Naive thymus-derived CD4-positive, alpha-beta T cell (primary cell): ENCODE data around the gene NISCH. TPM values are rescaled to one million over a fixed set of nuclear protein-coding genes. Genes with fewer than 3 reads are reported as not detected.

Experiments
- ATAC-seq: fragments of 150-1000 bp; cut with Tn5 transposase; 2 replicates; pipeline ENCODE4 v1.10.0; 2021; ENCODE audit warnings: mild to moderate bottlenecking, moderate library complexity
- CTCF ChIA-PET: fragments of 350-600 bp; sonication (Branson Sonifier 250); formaldehyde crosslinking; loops from one replicate; lab custom pipeline; 2021; ENCODE audit warnings: antibody characterized with exemption; lab: Charles Lee
- POLR2A ChIA-PET: fragments of 350-600 bp; sonication (Branson Sonifier 250); formaldehyde crosslinking; loops from one replicate; lab custom pipeline; 2021; ENCODE audit warnings: antibody characterized with exemption, inconsistent platforms; lab: Charles Lee
- DNase-seq, 9 donors: peaks; one replicate each; pipeline versions ENCODE4 v3.0.0 to v3.0.0-alpha.2; 2020 to 2022; ENCODE audit warnings: mixed read lengths in 1 of 9
- H3K27ac ChIP-seq: one replicate; pipeline ENCODE4 v1.7.0; 2013; ENCODE audit warnings: mild to moderate bottlenecking, low read depth, low read length, moderate library complexity
- H3K27me3 ChIP-seq, 2 donors: one replicate each; pipeline ENCODE4 v1.7.0; 2013; ENCODE audit warnings: low read length in 2 of 2, mild to moderate bottlenecking in 2 of 2, moderate library complexity in 2 of 2; ENCODE audit not compliant: control insufficient read depth in 2 of 2, insufficient read depth in 2 of 2
- H3K36me3 ChIP-seq, 3 experiments: 1 replicate in 2 of 3; 2 replicates in 1 of 3; pipeline ENCODE4 v1.7.0; 2013; ENCODE audit warnings: low read length in 3 of 3, mild to moderate bottlenecking in 3 of 3, moderate library complexity in 1 of 3; ENCODE audit not compliant: insufficient read depth in 3 of 3, control insufficient read depth in 2 of 3
- H3K4me1 ChIP-seq, 2 donors: one replicate each; pipeline ENCODE4 v1.7.0; 2013; ENCODE audit warnings: low read length in 2 of 2, mild to moderate bottlenecking in 2 of 2, moderate library complexity in 1 of 2; ENCODE audit not compliant: control insufficient read depth in 2 of 2, insufficient read depth in 2 of 2
- H3K4me3 ChIP-seq: 2 replicates; pipeline ENCODE4 v1.7.0; 2013; ENCODE audit warnings: mild to moderate bottlenecking, low read length
- H3K9me3 ChIP-seq, 3 experiments: 1 replicate in 2 of 3; 2 replicates in 1 of 3; pipeline ENCODE4 v1.7.0; 2013; ENCODE audit warnings: low read length in 3 of 3; ENCODE audit not compliant: control insufficient read depth in 2 of 3
- H3K27ac Mint-ChIP-seq, 9 donors: one replicate each; pipeline ENCODE4 v1.8.0; 2020 to 2022; ENCODE audit warnings: mixed read lengths in 9 of 9, mild to moderate bottlenecking in 8 of 9, moderate library complexity in 5 of 9, inconsistent platforms in 2 of 9
- H3K27me3 Mint-ChIP-seq, 5 donors: one replicate each; pipeline ENCODE4 v1.8.0; 2021 to 2022; ENCODE audit warnings: mixed read lengths in 5 of 5, mild to moderate bottlenecking in 1 of 5
- H3K36me3 Mint-ChIP-seq, 5 donors: one replicate each; pipeline ENCODE4 v1.8.0; 2020 to 2022; ENCODE audit warnings: mixed read lengths in 5 of 5, mild to moderate bottlenecking in 3 of 5, inconsistent platforms in 1 of 5
- H3K4me1 Mint-ChIP-seq, 7 donors: one replicate each; pipeline ENCODE4 v1.8.0; 2020 to 2022; ENCODE audit warnings: mixed read lengths in 7 of 7, mild to moderate bottlenecking in 3 of 7, inconsistent platforms in 1 of 7
- H3K4me3 Mint-ChIP-seq, 10 donors: one replicate each; pipeline ENCODE4 v1.8.0; 2020 to 2022; ENCODE audit warnings: mild to moderate bottlenecking in 10 of 10, mixed read lengths in 10 of 10, moderate library complexity in 6 of 10, inconsistent platforms in 2 of 10
- H3K9me3 Mint-ChIP-seq, 11 donors: one replicate each; pipeline ENCODE4 v1.8.0; 2020 to 2022; ENCODE audit warnings: mixed read lengths in 11 of 11, mild to moderate bottlenecking in 4 of 11, inconsistent platforms in 1 of 11, moderate library complexity in 1 of 11
- intact Hi-C, 2 donors: fragments of 100-400 bp; cut with micrococcal nuclease; formaldehyde crosslinking; loops; one replicate each; pipeline ENCODE4 v1.15.1; 2023
- polyA plus RNA-seq, 2 donors: library from polyadenylated mRNA; unstranded; fragments of 300-500 nt; fragmentation: Illumina TruSeq; gene quantifications; one replicate each; pipeline ENCODE4 v1.2.3, GENCODE V29; 2021
- total RNA-seq, 6 experiments: library from RNA in 5 of 6; stranded (reverse) in 5 of 6; gene quantifications; 1 replicate in 5 of 6; 2 replicates in 1 of 6; pipeline ENCODE4 v1.2.3 and lab custom pipeline; 2021 to 2026

Gene NISCH
- total and polyA plus RNA-seq, 7 experiments from 2014 or later, result 21.4 to 210 (median 131) TPM

DNA sequence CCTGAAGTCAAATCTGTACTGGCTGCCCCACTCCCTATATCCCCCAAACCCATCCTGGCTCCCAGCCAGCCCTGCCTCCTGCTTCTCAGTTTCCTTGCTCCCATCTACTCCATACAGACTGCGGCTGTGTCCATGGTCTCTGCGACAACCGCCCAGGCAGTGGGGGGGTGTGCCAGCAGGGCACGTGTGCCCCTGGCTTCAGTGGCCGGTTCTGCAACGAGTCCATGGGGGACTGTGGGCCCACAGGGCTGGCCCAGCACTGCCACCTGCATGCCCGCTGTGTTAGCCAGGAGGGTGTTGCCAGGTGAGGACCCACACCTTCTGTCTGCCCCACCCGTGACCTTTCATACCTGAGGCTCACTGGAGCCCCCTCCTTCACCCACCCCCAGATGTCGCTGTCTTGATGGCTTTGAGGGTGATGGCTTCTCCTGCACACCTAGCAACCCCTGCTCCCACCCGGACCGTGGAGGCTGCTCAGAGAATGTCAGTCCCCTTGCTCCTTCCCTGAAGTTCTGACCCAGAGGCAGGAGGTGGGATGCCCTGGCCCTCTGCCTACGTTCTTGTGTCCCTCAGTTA, 54.4 kb downstream of the NISCH start:
- H3K27ac ChIP-seq, result no peak overlapping the region
- no peaks in the 10 kb centered on the region for H3K4me1 ChIP-seq
- Mint-ChIP-seq H3K9me3 (no peaks in the 10 kb centered on the region), H3K4me1 (no peaks in the 10 kb centered on the region), H3K27me3 (no peaks in the 10 kb centered on the region), H3K27ac (peak overlapping the region in 1 of 9 donors; percentile 7), H3K4me3 (no peak overlapping the region), H3K36me3 (no peaks in the 10 kb centered on the region)
- H3K9me3 ChIP-seq, result no peaks in the 10 kb centered on the region
- H3K4me3 ChIP-seq, result no peak overlapping the region
- intact Hi-C loops, result no loop called here
- H3K36me3 ChIP-seq, result no peaks in the 10 kb centered on the region
- POLR2A ChIA-PET, result no interaction called here
- ATAC-seq, result peak; percentile 55
- DNase-seq, result no peak
- CTCF ChIA-PET, result no interaction called here
- H3K27me3 ChIP-seq, result no peaks in the 10 kb centered on the region

DNA sequence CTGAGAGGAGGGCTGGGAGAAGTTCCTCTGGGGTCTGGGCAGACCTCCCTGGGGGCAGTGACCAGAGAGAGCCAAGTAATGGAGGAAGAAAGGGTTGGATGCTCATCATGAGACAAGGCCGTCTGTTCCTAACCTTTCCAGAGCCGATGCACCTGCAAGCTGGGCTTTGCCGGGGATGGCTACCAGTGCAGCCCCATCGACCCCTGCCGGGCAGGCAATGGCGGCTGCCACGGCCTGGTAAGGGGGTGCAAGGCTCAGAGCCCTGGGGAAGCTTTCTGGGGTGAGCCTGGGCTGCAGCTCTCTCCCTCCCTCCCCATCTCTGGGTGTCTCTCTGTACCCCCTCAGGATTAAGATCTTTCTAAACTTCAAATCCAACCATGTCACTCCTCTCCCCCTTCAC, 56.1 kb downstream of the NISCH start:
- intact Hi-C loops, result no loop called here
- ChIA-PET CTCF (no interaction called here), POLR2A (interaction anchor here (0.9 kb wide), 1 partner anchor 20 kb away, joined by 3 read pairs; no protein-coding TSS in a partner anchor)
- Histone ChIP-seq H3K4me3 (no peak overlapping the region), H3K27ac (no peak overlapping the region), H3K9me3 (no peaks in the 10 kb centered on the region), H3K27me3 (no peaks in the 10 kb centered on the region), H3K36me3 (no peaks in the 10 kb centered on the region), H3K4me1 (no peaks in the 10 kb centered on the region)
- no peak for ATAC-seq
- H3K9me3 Mint-ChIP-seq, result no peaks in the 10 kb centered on the region
- no peaks in the 10 kb centered on the region for H3K4me1 Mint-ChIP-seq
- no peak overlapping the region for H3K4me3 Mint-ChIP-seq
- no peak for DNase-seq
- no peaks in the 10 kb centered on the region for H3K36me3 Mint-ChIP-seq
- H3K27ac Mint-ChIP-seq, result no peak overlapping the region
- no peaks in the 10 kb centered on the region for H3K27me3 Mint-ChIP-seq

DNA sequence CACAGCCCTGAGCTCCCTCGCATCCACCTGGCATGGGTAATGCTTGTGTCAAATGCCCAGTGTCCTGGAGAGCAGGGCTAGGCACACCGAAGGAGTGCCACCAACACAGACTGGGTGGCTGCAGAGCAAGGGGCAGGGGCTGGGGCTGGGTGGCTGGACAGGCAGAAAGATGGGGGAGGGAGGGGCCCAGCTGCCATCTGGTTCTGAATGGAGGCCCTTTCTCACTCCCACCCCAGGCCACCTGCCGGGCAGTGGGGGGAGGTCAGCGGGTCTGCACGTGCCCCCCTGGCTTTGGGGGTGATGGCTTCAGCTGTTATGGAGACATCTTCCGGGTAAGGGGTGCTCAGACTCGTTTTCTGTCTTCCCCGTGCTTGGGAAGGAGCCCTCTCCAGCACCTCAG, 56.7 kb downstream of the NISCH start:
- no peak overlapping the region for H3K27ac ChIP-seq
- H3K4me3 Mint-ChIP-seq, result no peak overlapping the region
- ChIA-PET POLR2A (interaction anchor here (0.9 kb wide), 1 partner anchor 20 kb away, joined by 3 read pairs; no protein-coding TSS in a partner anchor), CTCF (no interaction called here)
- intact Hi-C loops, result no loop called here
- no peaks in the 10 kb centered on the region for H3K36me3 Mint-ChIP-seq
- H3K27me3 ChIP-seq, result no peaks in the 10 kb centered on the region
- H3K9me3 Mint-ChIP-seq, result peaks cover 0 to 1% (median 0%) of the 10 kb centered on the region in 11 donors
- no peaks in the 10 kb centered on the region for H3K4me1 ChIP-seq
- no peaks in the 10 kb centered on the region for H3K36me3 ChIP-seq
- ATAC-seq (no peak), DNase-seq (no peak)
- H3K27ac Mint-ChIP-seq, result no peak overlapping the region
- no peak overlapping the region for H3K4me3 ChIP-seq
- H3K9me3 ChIP-seq, result no peaks in the 10 kb centered on the region
- H3K27me3 Mint-ChIP-seq, result no peaks in the 10 kb centered on the region
- H3K4me1 Mint-ChIP-seq, result no peaks in the 10 kb centered on the region

DNA sequence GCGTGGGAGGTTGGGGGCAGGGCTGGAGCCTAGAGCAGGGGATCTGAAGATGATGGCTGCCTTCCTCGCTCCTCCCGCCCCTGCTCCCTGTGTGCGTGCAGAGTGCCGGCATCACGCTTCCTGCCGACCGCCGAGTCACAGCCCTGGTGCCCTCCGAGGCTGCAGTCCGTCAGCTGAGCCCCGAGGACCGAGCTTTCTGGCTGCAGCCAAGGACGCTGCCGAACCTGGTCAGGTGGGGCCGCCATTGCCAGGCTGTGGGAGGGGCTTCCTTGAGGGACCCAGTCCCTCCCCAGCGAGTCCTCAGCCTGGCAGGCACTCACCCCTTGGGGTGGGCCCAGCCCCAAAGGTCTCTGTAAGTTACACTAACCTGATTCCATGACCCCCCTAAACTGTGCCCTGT, 57.3 kb downstream of the NISCH start:
- H3K4me3 Mint-ChIP-seq, result no peak overlapping the region
- no peak overlapping the region for H3K27ac Mint-ChIP-seq
- intact Hi-C loops, result no loop called here
- H3K9me3 Mint-ChIP-seq, result peaks cover 0 to 1% (median 0%) of the 10 kb centered on the region in 11 donors
- Histone ChIP-seq H3K36me3 (no peaks in the 10 kb centered on the region), H3K4me3 (no peak overlapping the region), H3K4me1 (no peaks in the 10 kb centered on the region), H3K27ac (no peak overlapping the region), H3K9me3 (no peaks in the 10 kb centered on the region), H3K27me3 (no peaks in the 10 kb centered on the region)
- no peaks in the 10 kb centered on the region for H3K36me3 Mint-ChIP-seq
- no peaks in the 10 kb centered on the region for H3K4me1 Mint-ChIP-seq
- H3K27me3 Mint-ChIP-seq, result no peaks in the 10 kb centered on the region
- DNase-seq (no peak), ATAC-seq (no peak)
- POLR2A ChIA-PET, result no interaction called here
- CTCF ChIA-PET, result no interaction called here

DNA sequence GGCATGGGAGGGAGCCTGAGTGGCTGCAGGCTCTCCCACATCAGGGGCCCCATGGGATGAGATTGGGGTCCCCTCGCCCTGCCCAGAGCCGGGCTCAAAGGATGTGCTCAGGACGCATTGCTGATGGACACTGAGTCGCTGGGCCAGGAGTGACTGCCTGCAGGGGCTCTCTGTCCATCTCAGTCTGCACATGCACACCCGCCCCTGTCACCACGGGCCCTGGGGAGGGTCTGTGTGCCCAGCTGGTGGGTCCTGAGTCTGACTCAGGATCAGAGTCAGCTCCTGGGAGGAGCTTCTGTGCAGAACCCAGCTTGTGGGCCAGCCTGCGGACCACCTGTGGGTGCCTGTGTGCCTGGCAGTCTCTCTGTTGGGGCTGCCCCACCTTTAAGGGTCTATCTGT, 57.9 kb downstream of the NISCH start:
- CTCF ChIA-PET, result no interaction called here
- H3K4me1 ChIP-seq, result no peaks in the 10 kb centered on the region
- H3K36me3 Mint-ChIP-seq, result no peaks in the 10 kb centered on the region
- DNase-seq, result no peak
- no peak overlapping the region for H3K27ac Mint-ChIP-seq
- no peaks in the 10 kb centered on the region for H3K27me3 ChIP-seq
- no peaks in the 10 kb centered on the region for H3K27me3 Mint-ChIP-seq
- ATAC-seq, result no peak
- no peak overlapping the region for H3K4me3 Mint-ChIP-seq
- no peaks in the 10 kb centered on the region for H3K4me1 Mint-ChIP-seq
- H3K27ac ChIP-seq, result no peak overlapping the region
- no peaks in the 10 kb centered on the region for H3K36me3 ChIP-seq
- no peak overlapping the region for H3K4me3 ChIP-seq
- POLR2A ChIA-PET, result no interaction called here
- no peaks in the 10 kb centered on the region for H3K9me3 ChIP-seq
- intact Hi-C loops, result no loop called here
- peaks cover 0 to 1% (median 0%) of the 10 kb centered on the region in 11 donors for H3K9me3 Mint-ChIP-seq

DNA sequence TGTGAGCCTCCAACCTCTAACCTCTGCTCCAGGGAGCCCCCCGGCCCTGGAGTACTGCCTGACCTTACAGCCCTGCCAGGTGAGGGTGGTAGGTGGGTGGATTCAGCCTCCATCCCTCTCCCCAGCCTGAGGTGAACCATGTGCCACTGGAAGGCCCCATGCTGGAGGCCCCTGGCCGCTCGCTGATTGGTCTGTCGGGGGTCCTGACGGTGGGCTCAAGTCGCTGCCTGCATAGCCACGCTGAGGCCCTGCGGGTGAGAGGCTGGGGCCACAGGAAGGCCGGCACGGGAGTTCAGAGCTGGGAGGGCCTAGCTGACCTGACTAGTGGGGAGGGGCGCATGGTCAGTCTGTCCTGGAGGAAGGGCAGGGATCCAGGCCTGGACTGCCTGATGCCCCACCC, 59.2 kb downstream of the NISCH start:
- Mint-ChIP-seq H3K4me1 (peaks cover 0 to 2% (median 0%) of the 10 kb centered on the region in 7 donors), H3K4me3 (no peak overlapping the region), H3K36me3 (no peaks in the 10 kb centered on the region), H3K27ac (no peak overlapping the region), H3K27me3 (no peaks in the 10 kb centered on the region), H3K9me3 (peaks cover 0 to 1% (median 0%) of the 10 kb centered on the region in 11 donors)
- ChIA-PET POLR2A (no interaction called here), CTCF (no interaction called here)
- ATAC-seq (no peak), DNase-seq (no peak)
- intact Hi-C loops, result no loop called here
- Histone ChIP-seq H3K9me3 (no peaks in the 10 kb centered on the region), H3K27ac (no peak overlapping the region), H3K4me1 (no peaks in the 10 kb centered on the region), H3K4me3 (no peak overlapping the region), H3K27me3 (no peaks in the 10 kb centered on the region), H3K36me3 (no peaks in the 10 kb centered on the region)

DNA sequence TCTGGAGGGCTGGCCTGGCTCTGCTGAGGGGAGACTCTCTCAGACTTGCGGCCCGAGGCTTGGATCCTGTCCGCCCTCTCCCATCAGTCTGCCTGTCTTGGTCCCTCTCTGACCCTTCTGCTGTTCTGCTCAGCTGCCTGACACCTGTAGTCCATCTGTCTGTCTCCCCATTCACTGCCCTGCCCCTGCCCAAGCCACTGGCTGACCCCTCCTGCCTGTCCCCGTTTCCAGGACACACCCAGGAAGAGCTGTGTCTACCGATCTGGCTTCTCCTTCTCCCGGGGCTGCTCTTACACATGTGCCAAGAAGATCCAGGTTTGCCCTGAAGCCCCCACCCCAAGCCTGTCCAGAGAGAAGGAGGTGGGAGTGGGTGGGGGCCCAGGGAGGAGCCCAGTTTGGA, 59.8 kb downstream of the NISCH start:
- no peak overlapping the region for H3K27ac ChIP-seq
- Mint-ChIP-seq H3K4me3 (no peak overlapping the region), H3K9me3 (peaks cover 0 to 1% (median 0%) of the 10 kb centered on the region in 11 donors), H3K4me1 (peaks cover 0 to 2% (median 0%) of the 10 kb centered on the region in 7 donors), H3K27ac (no peak overlapping the region), H3K36me3 (no peaks in the 10 kb centered on the region), H3K27me3 (no peaks in the 10 kb centered on the region)
- no peaks in the 10 kb centered on the region for H3K36me3 ChIP-seq
- H3K27me3 ChIP-seq, result no peaks in the 10 kb centered on the region
- DNase-seq, result no peak
- H3K4me1 ChIP-seq, result no peaks in the 10 kb centered on the region
- CTCF ChIA-PET, result no interaction called here
- no peak for ATAC-seq
- H3K9me3 ChIP-seq, result no peaks in the 10 kb centered on the region
- POLR2A ChIA-PET, result no interaction called here
- intact Hi-C loops, result no loop called here
- H3K4me3 ChIP-seq, result no peak overlapping the region
